GM23248 (cell line): ENCODE data around the gene EMILIN1.

Experiments
- EZH2 ChIP-seq: fragments of 200-600 bp; sonication (generic); IDR thresholded peaks from 2 replicates; pipeline ENCODE4 v1.6.1; 2018; ENCODE audit warnings: antibody characterized with exemption, mild to moderate bottlenecking; ENCODE audit not compliant: insufficient read depth, poor library complexity, severe bottlenecking
- EZH2phosphoT487 ChIP-seq: fragments of 200-600 bp; sonication (generic); IDR thresholded peaks from 2 replicates; pipeline ENCODE4 v1.6.1; 2018; ENCODE audit warnings: antibody characterized with exemption, moderate library complexity, mild to moderate bottlenecking, low read depth; ENCODE audit not compliant: insufficient read depth

DNA sequence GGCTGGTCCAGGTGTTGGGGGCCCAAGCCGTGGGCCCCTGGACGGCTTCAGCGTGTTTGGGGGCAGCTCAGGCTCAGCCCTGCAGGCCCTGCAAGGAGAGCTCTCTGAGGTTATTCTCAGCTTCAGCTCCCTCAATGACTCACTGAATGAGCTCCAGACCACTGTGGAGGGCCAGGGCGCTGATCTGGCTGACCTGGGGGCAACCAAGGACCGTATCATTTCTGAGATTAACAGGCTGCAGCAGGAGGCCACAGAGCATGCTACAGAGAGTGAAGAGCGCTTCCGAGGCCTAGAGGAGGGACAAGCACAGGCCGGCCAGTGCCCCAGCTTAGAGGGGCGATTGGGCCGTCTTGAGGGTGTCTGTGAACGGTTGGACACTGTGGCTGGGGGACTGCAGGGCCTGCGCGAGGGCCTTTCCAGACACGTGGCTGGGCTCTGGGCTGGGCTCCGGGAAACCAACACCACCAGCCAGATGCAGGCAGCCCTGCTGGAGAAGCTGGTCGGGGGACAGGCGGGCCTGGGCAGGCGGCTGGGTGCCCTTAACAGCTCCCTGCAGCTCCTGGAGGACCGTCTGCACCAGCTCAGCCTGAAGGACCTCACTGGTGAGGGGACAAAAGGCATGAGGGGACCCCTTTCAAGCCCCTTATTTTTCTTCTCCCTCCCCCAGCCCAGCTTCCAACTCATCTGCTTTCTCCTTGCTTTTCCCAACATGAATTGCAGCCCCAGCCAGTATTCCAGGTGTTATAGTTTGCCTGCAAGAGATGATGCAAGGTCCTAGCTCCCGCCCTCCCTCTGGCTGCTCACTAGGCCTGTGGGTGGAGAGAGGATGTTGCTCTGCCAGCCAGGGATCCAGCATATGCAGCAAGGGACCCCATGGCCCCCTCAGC lies 5.2 kb downstream of the EMILIN1 start:
- TF ChIP-seq EZH2 (no peak), EZH2phosphoT487 (no peak)
